ENCODE results near the gene PFAS. TPM values are rescaled to one million over a fixed set of nuclear protein-coding genes. Genes with fewer than 3 reads are reported as not detected.

PFAS gene
- polyA plus RNA-seq, 3 donors, result 8.2 to 20.7 (median 9.3) TPM

DNA sequence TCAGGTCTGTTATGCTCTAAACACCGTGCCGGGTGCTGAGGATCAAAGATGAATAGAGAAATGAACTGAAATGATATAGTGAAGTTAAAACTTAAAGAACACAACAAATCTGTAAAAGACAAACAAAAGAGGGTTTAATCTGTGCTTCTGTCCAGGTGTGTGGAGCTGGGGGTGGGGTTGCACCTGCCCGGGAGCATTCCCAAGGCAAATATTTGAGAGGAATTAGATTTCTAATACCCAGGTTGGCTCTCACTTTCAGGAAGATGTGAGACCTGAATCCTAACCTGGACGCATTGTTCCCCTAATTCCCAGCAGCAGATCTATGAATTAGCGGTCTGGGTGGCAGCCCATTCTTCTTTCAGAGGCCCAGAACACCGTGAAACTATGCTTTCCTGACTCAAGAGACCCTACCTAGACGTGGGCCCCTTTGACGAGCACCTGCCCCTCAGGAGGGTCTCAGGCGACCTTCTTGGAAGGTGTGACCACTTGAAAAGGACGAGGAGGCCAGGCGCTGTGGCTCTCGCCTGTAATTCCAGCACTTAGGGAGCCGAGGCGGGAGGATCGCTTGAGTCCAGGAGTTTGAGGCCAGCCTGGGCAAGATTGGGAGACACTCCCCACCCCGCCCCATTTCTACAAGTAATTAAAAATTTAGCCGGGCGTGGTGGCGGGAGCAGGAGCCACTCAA is 38.7 kb downstream of the PFAS start:
- WGBS, 3 donors, result 12 to 39% (median 31%) methylated on average over 19 of the region's 19 CpGs
- no peak overlapping the region for H3K27ac ChIP-seq (ENCODE audit: low read depth, low read length)

DNA sequence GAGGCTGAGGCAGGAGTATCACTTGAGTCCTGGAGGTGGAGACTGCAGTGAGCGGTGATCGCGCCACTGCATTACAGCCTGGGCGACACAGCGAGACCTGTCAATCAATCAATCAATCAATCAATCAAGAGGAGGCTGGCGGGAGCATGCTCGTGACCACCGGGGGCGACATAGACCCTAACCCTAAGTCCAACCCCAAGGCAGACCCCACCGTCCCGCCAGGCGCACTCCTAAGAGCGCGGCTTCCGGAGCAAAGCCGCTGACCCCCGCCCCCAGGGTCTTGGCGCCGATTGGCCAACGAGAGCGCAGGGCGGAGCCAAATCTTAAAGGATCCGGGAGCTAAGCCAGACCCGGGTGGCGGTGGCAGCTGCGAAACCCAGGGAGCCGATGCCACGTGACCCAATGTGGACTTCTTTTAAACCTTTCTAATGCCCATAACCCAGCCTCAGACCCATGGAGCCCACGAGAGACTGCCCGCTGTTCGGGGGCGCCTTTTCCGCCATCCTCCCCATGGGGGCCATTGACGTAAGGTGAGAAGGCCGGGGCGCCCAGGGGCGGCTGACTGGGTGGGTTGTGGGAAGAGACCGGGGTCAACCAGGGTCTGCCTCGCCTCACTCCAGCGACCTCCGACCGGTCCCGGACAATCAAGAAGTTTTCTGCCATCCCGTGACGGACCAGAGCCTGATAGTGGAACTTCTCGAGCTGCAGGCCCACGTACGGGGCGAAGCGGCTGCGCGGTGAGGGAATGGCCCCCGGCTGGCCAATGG is 39.4 kb downstream of the PFAS start, which contains the start of gene RANGRF:
TSS of gene RANGRF (plus strand) at position 335 of the 767 bp plus-strand sequence. CDS start at position 454, 119 bp downstream.
- peak within 1 kb of the TSS; percentile 51 for H3K27ac ChIP-seq (ENCODE audit: low read depth, low read length)
- 0 to 1% (median 0%) methylated on average over 53 of the region's 53 CpGs for WGBS, 3 donors

DNA sequence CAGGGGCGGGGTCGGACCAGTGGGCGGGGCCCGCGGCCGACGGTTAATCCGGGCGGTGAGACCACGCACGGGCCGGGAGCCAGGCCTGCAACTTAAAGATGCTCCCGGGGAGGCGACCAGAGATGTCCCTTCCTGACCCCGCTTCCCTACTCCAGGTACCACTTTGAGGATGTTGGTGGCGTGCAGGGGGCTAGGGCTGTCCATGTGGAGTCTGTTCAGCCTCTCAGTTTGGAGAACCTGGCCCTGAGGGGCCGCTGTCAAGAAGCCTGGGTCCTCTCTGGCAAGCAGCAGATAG is 40.0 kb downstream of the PFAS start:
- no peak overlapping the region for H3K27ac ChIP-seq (ENCODE audit: low read depth, low read length)
- 2 to 17% (median 5%) methylated on average over 17 of the region's 17 CpGs for WGBS, 3 donors

DNA sequence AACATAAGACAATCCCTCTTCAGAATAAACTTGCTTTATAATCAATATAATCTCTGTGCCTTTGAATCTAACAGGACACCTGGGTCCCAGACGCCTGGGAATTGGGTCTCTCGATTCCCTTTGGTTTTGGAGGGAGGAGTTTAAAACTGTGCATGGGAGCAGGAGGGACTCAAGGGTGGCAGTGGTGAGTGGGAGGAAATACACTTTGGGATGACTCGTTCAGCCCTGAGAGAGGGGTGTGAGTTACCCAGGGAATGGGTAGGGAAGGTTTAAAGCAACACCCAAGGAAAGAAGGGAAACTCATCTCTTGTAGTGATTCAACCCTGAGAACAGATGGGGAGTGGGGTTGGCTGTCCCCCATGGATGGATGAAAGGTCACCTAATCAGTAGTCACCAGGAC is 41.0 kb downstream of the PFAS start:
- H3K27ac ChIP-seq (ENCODE audit: low read depth, low read length), result no peak overlapping the region
- 49 to 81% (median 59%) methylated on average over 3 of the region's 3 CpGs for WGBS, 3 donors

DNA sequence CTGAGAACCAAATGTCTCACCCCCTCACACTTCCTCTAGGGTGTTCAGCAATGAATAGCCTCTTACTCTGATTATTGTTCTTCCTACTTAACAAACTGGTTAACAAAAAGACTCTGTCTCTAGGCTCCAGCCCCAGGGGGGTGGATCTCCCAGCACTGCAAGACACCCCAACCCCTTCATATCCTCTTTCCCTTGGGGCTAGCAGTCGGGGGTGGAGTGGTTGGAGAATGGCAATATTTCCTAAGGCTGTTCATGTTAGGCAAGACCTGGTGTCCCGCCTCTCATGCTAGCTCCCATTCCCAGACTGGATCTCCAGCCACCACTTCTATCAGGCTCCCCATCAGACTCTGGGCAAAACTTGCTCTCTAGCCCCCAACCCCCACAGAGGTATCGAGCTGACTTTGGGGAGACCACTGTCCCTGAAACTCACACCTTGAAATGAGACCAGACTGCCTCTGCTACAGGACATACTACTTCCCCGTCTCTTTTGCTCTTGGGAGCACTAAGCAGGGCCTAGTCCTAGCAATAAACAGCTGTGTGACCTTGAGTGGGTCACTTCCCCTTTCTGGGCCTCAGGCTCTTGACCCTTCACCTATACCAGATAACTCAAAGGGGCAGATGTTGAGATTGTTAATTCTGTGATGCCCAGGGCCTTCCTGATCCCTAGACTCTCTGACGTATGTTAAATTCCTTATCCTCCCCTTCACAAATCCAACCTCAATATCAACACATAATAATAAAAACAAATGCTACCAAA is 43.7 kb downstream of the PFAS start:
- no peak overlapping the region for H3K27ac ChIP-seq (ENCODE audit: low read depth, low read length)
- 61 to 78% (median 67%) methylated on average over 5 of the region's 5 CpGs for WGBS, 3 donors

DNA sequence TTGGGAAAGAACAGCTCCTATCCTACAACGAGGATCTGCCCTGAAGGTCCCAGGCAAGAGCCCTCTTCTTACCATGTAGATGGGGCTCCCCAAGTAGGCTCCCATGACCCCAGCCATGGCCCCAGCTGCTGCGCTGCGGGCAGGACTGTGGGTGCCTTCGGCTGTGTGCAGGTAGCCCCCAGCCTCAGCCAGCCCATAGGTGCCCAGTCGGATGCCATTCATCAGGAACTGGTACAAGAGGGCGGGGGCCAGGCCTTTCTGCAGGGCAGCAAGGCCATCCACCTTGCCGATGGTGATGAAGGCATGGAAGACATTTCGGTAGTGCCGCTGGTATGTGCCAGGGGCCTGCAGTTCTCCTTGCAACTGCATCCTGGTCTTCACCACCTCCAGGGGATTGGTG is 45.3 kb downstream of the PFAS start:
- H3K27ac ChIP-seq (ENCODE audit: low read depth, low read length), result no peak overlapping the region
- WGBS, 3 donors, result 90 to 96% (median 92%) methylated on average over 9 of the region's 9 CpGs

DNA sequence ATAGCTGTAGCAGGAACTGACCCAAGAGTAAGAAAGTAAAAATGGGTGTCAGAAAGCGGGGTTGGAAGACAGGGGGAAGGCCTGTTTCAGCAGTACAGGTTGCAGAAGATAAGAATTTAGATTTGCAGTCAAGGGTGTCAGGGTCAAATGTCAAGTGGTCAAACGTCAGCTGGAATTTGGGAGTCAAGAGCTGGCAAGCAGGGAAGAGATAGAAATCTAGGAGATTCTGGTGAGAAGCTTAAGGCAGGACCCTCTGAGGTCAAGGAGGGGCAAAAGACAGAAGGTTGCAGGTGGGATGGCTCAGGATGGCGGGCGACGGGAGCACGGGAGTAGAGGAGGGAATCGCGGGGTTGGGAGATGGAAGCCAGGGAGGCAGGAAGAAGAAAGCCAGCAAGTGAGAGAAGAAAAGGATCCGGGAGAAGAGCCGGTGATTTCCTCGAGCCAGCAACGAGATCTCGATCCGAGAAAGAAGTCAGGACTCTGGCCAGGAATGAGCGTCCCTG is 45.8 kb downstream of the PFAS start:
- no peak overlapping the region for H3K27ac ChIP-seq (ENCODE audit: low read depth, low read length)
- WGBS, 3 donors, result 6 to 8% (median 6%) methylated on average over 14 to 15 of the region's 15 CpGs

DNA sequence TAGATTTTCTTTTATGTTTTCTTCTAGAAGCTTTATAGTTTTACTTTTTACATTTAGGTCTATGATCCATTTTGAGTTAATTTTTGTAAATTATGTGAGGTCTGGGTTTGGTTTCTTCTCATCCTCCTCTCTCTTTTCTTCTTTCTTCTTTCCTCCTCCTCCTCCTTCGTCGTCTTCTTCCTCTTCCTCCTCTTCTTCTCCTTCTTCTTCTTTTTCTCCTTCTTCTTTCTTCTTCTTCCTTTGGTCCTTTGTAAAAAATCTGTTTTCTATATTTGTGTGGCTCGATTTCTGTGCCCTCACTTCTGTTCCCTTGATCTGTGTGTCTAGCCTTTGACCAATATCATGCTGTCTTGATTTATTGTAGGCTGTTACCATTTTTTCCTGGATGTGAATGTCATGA is 51.1 kb downstream of the PFAS start:
- 49 to 65% (median 55%) methylated on average over 3 of the region's 3 CpGs for WGBS, 3 donors
- no peak overlapping the region for H3K27ac ChIP-seq (ENCODE audit: low read depth, low read length)

DNA sequence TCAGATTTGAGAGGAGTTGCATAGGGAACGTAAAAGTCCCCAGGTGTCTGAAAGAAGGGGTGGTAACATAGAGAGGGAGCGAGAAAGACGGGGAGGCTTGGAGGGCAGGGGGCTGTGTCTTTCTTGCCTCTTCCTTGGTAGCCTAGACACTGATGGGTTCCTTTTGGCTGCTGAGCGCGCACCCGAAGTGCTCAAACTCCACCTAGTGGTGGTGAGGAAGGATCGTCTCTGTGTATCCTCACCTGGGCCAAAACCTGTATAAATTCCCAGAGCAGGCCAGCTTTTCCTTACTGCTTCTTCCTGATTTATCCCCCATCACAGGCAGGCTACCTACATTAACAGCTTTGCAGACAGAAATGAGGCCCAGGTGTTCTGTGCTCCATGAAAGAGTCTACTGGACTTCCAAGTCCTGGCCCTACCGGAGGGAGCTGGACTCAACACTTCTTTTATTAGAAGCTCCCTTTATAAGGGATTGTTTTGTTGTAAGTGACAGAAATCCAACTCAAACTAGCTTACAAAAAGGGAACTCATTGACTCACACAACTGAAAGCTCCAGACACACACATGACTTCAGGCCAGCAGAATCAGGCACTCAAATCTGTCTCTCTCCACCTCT is 51.6 kb downstream of the PFAS start:
- no peak overlapping the region for H3K27ac ChIP-seq (ENCODE audit: low read depth, low read length)
- WGBS, 3 donors, result 9 to 13% (median 13%) methylated on average over 8 of the region's 8 CpGs

DNA sequence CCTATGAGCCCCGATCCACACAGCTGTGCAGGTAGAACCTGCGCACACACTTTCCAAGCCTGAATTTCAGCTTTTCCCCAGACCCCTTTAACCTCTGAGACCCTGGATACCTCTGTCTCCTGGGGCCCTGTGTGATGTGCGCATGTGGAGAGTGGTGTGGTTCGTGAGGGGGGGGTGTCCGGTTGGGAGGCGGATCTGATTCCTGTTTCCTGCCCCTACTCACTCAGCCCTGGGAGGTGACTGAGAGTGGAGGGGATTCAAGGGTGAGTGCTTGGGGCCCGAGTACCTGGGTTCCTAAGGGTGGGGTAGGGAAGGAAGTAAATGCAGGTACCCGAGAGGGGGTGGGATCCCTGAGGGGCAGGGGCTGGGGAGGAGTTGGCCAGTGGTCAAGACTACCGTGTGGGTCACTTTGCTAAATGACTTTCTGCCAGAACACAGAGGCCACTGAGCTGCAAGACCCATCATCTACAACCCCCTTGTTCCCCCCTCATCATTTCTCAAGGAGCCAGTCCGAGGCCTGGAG is 61.6 kb downstream of the PFAS start:
- no peak overlapping the region for H3K27ac ChIP-seq (ENCODE audit: low read depth, low read length)
- WGBS, 3 donors, result 39 to 59% (median 52%) methylated on average over 10 of the region's 10 CpGs

DNA sequence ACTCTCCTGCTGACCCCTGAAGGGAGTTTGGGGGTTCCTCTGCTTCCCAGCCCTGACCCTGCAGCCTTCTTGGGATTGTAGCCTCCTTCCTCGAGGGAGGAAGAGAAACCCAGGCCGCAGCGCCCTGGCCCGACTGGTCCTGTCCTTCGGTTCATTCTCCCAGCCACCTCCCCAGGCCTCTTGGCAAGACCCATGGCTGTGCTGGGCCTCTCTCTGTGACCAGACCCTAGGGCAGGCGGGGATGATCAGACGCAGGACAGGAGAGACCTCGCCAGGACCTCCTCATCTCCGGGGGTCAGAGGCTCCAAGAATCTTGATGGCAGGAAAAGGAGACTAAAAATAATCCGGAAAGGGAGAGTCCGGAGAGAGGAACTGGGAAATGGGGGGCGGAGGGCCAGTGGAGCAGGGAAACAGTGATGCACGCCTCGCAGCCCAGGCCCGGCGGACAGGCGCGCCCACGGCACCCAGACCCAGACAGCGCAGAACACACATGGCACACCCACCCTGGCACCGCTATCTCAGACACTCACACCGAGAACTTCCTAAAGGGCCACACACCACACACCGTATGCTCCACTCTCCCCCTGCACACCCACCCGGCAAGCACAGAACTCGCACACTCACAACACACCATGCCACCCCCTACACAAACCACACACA is 62.2 kb downstream of the PFAS start:
- whole genome bisulfite sequencing, 3 donors, result 55 to 73% (median 67%) methylated on average over 25 of the region's 25 CpGs
- no peak overlapping the region for H3K27ac ChIP-seq (ENCODE audit: low read depth, low read length)

DNA sequence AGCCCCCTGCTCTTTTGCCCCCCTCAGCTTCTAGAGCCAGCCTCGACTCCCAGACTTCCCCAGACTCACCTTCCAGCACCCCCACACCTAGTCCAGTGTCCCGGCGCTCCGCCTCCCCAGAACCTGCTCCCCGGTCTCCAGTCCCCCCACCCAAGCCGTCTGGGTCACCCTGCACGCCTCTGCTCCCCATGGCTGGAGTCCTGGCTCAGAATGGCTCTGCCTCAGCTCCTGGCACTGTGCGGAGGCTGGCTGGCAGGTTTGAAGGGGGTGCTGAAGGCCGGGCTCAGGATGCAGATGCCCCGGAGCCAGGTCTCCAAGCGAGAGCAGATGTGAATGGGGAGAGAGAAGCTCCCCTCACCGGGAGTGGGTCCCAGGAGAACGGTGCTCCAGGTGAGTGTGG is 63.2 kb downstream of the PFAS start:
- H3K27ac ChIP-seq (ENCODE audit: low read depth, low read length), result no peak overlapping the region
- WGBS, 3 donors, result 65 to 69% (median 68%) methylated on average over 13 of the region's 13 CpGs

DNA sequence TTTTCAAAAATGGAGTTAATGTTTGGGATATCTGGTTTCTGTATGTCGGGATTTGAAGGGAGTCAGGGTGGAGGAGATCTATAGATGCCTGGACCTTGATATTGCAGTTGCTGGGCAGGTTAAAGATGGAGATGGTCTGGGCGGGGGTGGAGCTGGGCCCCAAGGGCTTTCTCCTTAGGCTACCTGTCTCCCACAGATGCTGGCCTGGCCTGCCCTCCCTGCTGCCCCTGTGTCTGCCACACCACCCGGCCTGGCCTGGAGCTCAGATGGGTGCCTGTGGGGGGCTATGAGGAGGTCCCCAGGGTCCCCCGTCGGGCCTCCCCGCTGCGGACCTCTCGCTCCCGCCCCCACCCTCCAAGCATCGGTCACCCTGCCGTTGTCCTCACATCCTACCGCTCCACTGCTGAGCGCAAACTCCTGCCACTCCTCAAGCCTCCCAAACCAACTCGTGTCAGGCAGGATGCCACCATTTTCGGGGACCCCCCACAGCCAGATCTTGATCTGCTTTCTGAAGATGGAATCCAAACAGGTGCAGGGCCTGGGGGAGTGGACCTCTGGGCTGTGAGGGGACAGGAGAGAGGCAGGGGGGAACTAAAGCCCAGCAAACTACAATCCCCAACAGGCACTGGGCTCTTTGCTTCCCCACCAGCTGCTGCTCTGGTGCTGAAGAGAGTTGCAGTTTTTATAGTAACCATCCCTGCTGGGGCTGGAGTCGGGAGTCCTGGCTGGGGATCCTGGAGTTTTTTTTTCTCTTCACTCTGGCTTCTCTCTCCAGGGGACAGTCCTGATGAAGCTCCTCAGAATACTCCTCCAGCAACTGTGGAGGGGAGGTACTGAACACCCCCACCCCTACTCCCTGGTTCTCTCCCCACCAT is 63.9 kb downstream of the PFAS start:
- WGBS, 3 donors, result 56 to 73% (median 61%) methylated on average over 15 to 16 of the region's 16 CpGs
- no peak overlapping the region for H3K27ac ChIP-seq (ENCODE audit: low read depth, low read length)

DNA sequence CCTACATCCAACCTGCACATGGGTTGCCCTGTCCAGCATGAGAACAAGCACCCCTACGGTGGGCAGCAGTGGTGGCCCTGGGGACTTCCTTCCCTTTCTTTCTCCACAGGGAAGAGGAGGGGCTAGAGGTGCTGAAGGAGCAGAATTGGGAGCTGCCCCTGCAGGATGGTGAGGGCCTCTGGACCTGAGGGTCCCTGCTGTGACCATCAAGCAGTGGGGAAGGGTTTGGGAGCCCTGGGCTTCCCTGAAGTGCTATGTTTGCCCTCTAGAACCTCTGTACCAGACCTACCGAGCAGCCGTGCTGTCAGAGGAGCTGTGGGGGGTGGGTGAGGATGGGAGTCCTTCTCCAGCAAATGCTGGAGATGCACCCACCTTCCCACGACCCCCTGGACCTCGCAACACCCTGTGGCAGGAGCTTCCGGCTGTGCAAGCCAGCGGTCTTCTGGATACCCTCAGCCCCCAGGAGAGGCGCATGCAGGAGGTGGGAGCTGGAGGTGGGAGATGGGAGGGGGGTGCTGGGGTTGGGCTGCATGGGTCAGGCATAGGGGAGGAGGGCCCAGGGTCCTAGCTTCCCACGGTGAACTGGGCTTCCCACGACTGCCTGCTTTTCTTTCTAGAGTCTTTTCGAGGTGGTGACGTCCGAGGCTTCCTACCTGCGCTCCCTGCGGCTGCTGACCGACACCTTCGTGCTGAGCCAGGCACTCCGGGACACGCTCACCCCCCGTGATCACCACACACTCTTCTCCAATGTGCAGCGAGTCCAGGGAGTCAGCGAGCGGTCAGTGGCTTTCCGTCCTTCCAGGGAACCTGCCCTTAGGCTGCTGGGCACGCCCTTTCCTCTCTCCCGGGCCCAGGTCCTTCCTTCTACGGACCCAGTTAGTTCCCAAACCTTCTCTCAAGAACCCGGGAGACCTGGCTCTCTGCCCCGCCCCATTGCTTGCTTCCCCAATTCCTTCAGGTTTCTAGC is 66.0 kb downstream of the PFAS start:
- no peak overlapping the region for H3K27ac ChIP-seq (ENCODE audit: low read depth, low read length)
- WGBS, 3 donors, result 16 to 35% (median 23%) methylated on average over 27 to 29 of the region's 29 CpGs

DNA sequence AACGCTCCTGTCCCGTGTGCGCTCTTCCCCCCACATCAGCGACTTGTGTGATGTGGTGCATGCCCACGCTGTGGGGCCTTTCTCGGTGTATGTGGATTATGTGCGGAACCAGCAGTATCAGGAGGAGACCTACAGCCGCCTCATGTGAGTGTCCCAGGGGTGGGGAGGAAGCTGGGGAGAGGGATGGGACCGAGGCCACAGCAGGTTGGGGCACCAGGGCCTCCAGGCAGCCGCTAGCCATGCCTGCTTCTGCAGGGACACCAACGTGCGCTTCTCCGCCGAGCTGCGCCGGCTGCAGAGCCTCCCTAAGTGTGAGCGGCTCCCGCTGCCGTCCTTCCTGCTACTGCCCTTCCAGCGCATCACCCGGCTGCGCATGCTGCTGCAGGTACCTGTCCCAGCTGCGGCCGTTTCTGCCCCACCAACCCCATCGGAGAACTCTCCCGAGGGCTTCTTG is 66.7 kb downstream of the PFAS start:
- WGBS, 3 donors, result 42 to 64% (median 57%) methylated on average over 19 to 26 of the region's 26 CpGs
- H3K27ac ChIP-seq (ENCODE audit: low read depth, low read length), result no peak overlapping the region
